ENCODE results near the gene ATIC.

ATIC gene

DNA sequence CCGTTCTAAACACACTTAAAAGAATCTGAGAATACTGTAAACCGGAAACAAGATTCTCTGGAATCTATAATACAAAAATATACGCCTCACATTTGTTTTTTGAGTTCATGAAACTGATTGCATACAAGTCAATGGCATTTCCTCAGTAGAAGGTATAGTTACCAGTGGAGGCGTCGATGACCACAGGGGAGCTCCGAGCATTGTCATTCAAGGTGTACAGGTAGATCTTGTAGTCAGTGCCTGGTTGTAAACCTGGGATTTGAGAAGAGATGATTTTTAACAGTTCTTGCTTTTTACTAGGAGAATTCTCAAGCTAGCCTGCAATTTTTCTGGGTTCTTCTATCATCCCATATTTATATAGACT, 63.6 kb downstream of the ATIC start:
- TF ChIP-seq TAF1 (IDR thresholded peaks at IDR 0.05; ENCODE audit: low read depth) (no peak), ZBTB7A (IDR thresholded peaks at IDR 0.05; ENCODE audit: low read depth) (no peak), EP300 (IDR thresholded peaks at IDR 0.05; ENCODE audit: borderline replicate concordance) (no peak)

DNA sequence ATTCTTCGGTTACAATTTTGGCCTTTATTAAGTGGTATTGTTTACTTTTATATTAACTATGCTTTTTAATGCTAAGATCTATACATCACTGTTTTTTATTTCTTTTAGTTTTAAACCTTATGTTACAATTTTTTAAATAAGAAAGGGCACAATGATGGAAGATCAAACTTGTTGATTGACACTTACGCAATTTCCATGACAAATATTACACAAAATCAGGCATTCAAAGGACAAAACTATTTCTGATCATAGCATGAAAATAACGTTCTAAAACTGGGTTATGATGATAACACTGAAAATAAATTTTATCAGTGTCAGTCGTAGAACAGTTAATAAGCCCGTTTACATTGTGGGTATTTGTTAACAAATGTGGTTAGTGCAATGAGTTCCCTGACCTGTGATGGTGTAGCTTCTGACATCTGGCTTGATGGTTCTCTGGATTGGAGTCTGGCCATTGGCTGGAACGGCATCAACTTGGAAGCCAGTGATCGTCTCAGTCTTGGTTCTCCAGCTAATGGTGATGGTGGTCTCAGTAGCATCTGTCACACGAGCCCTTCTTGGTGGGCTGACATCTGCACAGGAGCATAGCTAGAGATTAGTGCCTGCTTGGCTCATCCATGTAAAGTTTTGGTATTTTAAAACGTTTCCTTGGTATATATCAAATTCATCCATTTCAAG, 64.4 kb downstream of the ATIC start:
- no peak for TF ChIP-seq CEBPB (IDR thresholded peaks at IDR 0.05)
- TF ChIP-seq CREB1 (IDR thresholded peaks at IDR 0.05; ENCODE audit: low read depth), result no peak
- no peak for TF ChIP-seq EGR1 (IDR thresholded peaks at IDR 0.05)
- TF ChIP-seq, protein P1, sequence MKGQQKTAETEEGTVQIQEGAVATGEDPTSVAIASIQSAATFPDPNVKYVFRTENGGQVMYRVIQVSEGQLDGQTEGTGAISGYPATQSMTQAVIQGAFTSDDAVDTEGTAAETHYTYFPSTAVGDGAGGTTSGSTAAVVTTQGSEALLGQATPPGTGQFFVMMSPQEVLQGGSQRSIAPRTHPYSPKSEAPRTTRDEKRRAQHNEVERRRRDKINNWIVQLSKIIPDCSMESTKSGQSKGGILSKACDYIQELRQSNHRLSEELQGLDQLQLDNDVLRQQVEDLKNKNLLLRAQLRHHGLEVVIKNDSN (IDR thresholded peaks at IDR 0.05), result no peak
- no peak for TF ChIP-seq FOXM1 (IDR thresholded peaks at IDR 0.05; ENCODE audit: borderline replicate concordance, low read depth)
- TF ChIP-seq TCF12 (IDR thresholded peaks at IDR 0.05; ENCODE audit: low read depth), result no peak
- no peak for TF ChIP-seq TEAD4 (IDR thresholded peaks at IDR 0.05)

DNA sequence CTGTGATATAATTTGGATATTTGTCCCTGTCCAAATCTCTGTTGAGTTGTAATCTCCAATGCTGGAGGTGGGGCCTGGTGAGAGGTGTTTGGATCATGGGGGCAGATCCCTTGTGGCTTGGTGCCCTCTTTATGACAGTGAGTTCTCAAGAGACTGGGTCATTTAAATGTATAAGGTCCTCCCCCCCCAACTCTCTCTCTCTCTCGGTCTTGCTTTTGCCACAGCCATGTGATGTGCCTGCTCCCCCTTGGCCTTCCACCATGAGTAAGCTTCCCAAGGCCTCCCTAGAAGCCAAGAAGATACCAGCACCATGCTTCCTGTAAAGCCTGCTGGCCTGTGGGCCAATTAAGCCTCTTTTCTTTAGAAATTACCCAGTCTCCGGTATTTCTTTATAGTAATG, 65.4 kb downstream of the ATIC start:
- TF ChIP-seq YY1 (IDR thresholded peaks at IDR 0.05; ENCODE audit: low read depth) (no peak), FOXM1 (IDR thresholded peaks at IDR 0.05; ENCODE audit: borderline replicate concordance, low read depth) (no peak), RAD21 (IDR thresholded peaks at IDR 0.05; ENCODE audit: low read depth) (no peak), CEBPB (IDR thresholded peaks at IDR 0.05) (no peak), TCF12 (IDR thresholded peaks at IDR 0.05; ENCODE audit: low read depth) (no peak), EGR1 (IDR thresholded peaks at IDR 0.05) (no peak), TAF1 (IDR thresholded peaks at IDR 0.05; ENCODE audit: low read depth) (no peak), NFIC (IDR thresholded peaks at IDR 0.05) (no peak), CREB1 (IDR thresholded peaks at IDR 0.05; ENCODE audit: low read depth) (no peak), EP300 (IDR thresholded peaks at IDR 0.05; ENCODE audit: borderline replicate concordance) (no peak), ZBTB7A (IDR thresholded peaks at IDR 0.05; ENCODE audit: low read depth) (no peak), TEAD4 (IDR thresholded peaks at IDR 0.05) (no peak)
- TF ChIP-seq, protein P2, sequence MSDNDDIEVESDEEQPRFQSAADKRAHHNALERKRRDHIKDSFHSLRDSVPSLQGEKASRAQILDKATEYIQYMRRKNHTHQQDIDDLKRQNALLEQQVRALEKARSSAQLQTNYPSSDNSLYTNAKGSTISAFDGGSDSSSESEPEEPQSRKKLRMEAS (IDR thresholded peaks at IDR 0.05), result no peak
- TF ChIP-seq, protein P1 (IDR thresholded peaks at IDR 0.05), result no peak
- TF ChIP-seq, protein P3, sequence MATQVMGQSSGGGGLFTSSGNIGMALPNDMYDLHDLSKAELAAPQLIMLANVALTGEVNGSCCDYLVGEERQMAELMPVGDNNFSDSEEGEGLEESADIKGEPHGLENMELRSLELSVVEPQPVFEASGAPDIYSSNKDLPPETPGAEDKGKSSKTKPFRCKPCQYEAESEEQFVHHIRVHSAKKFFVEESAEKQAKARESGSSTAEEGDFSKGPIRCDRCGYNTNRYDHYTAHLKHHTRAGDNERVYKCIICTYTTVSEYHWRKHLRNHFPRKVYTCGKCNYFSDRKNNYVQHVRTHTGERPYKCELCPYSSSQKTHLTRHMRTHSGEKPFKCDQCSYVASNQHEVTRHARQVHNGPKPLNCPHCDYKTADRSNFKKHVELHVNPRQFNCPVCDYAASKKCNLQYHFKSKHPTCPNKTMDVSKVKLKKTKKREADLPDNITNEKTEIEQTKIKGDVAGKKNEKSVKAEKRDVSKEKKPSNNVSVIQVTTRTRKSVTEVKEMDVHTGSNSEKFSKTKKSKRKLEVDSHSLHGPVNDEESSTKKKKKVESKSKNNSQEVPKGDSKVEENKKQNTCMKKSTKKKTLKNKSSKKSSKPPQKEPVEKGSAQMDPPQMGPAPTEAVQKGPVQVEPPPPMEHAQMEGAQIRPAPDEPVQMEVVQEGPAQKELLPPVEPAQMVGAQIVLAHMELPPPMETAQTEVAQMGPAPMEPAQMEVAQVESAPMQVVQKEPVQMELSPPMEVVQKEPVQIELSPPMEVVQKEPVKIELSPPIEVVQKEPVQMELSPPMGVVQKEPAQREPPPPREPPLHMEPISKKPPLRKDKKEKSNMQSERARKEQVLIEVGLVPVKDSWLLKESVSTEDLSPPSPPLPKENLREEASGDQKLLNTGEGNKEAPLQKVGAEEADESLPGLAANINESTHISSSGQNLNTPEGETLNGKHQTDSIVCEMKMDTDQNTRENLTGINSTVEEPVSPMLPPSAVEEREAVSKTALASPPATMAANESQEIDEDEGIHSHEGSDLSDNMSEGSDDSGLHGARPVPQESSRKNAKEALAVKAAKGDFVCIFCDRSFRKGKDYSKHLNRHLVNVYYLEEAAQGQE (IDR thresholded peaks at IDR 0.05; ENCODE audit: low read depth), result no peak

DNA sequence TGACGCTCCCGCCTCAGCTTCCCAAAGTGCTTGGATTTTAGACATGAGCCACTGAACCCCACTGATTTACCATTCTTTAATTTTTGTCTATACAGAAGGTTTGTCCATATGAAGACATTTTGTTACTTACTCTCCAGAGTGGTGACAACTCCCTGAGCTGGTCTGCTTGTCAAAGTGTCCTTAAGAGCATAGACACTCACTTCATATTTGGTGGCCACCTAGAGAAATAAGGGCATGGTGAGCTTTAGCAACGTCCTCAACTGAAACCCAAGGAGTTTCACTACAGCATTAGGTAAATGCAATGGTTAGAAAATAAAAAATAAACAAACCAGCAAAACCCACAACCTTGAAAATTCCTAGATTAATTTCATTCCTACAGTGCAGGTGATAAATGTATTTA, 66.2 kb downstream of the ATIC start:
- TF ChIP-seq, protein P2 (IDR thresholded peaks at IDR 0.05), result no peak
- TF ChIP-seq, protein P1 (IDR thresholded peaks at IDR 0.05), result no peak
- TF ChIP-seq CREB1 (IDR thresholded peaks at IDR 0.05; ENCODE audit: low read depth) (no peak), CEBPB (IDR thresholded peaks at IDR 0.05) (no peak), TCF12 (IDR thresholded peaks at IDR 0.05; ENCODE audit: low read depth) (no peak), TEAD4 (IDR thresholded peaks at IDR 0.05) (no peak)

DNA sequence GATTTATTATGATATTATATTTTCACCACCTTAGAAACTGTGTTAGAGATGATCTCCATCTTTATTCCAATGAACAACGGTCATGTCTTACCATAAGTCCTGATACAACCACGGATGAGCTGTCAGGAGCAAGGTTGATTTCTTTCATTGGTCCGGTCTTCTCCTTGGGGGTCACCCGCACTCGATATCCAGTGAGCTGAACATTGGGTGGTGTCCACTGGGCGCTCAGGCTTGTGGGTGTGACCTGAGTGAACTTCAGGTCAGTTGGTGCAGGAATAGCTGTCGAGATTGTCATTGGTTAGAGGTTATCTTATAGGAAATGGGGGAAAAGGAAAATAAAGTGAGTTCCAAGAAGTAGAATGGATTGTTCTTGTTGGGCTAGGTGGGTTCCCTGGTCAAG, 67.2 kb downstream of the ATIC start:
- TF ChIP-seq TAF1 (IDR thresholded peaks at IDR 0.05; ENCODE audit: low read depth), result no peak
- TF ChIP-seq FOXM1 (IDR thresholded peaks at IDR 0.05; ENCODE audit: borderline replicate concordance, low read depth), result no peak
- TF ChIP-seq, protein P1 (IDR thresholded peaks at IDR 0.05), result no peak
- no peak for TF ChIP-seq ZBTB7A (IDR thresholded peaks at IDR 0.05; ENCODE audit: low read depth)
- TF ChIP-seq CEBPB (IDR thresholded peaks at IDR 0.05), result no peak
- no peak for TF ChIP-seq EGR1 (IDR thresholded peaks at IDR 0.05)
- TF ChIP-seq NFIC (IDR thresholded peaks at IDR 0.05), result no peak
- no peak for TF ChIP-seq EP300 (IDR thresholded peaks at IDR 0.05; ENCODE audit: borderline replicate concordance)
- no peak for TF ChIP-seq RAD21 (IDR thresholded peaks at IDR 0.05; ENCODE audit: low read depth)
- TF ChIP-seq, protein P3 (IDR thresholded peaks at IDR 0.05; ENCODE audit: low read depth), result no peak
- TF ChIP-seq TEAD4 (IDR thresholded peaks at IDR 0.05), result no peak
- TF ChIP-seq CREB1 (IDR thresholded peaks at IDR 0.05; ENCODE audit: low read depth), result no peak
- TF ChIP-seq TCF12 (IDR thresholded peaks at IDR 0.05; ENCODE audit: low read depth), result no peak
- TF ChIP-seq, protein P2 (IDR thresholded peaks at IDR 0.05), result no peak
- TF ChIP-seq YY1 (IDR thresholded peaks at IDR 0.05; ENCODE audit: low read depth), result no peak

Measured in Ishikawa (cell line).